HEK293 (cell line): ENCODE results near the gene HES3.

Experiments
- CTCF ChIP-seq: fragments of 450-650 bp; formaldehyde crosslinking; IDR thresholded peaks from 2 replicates; pipeline ENCODE4 v1.5.1; 2016; ENCODE audit warnings: missing biosample characterization, missing genetic modification characterization
- HOXA7 ChIP-seq: sonication (generic); formaldehyde crosslinking; IDR thresholded peaks from 2 replicates; pipeline ENCODE4 v1.8.1; 2022; ENCODE audit warnings: missing genetic modification reagents, borderline replicate concordance
- IKZF3 ChIP-seq: fragments of 450-650 bp; IDR thresholded peaks from 2 replicates; pipeline ENCODE4 v1.5.0; 2018; ENCODE audit warnings: missing biosample characterization, mild to moderate bottlenecking, missing genetic modification characterization, moderate library complexity
- MYNN ChIP-seq: fragments of 450-650 bp; formaldehyde crosslinking; IDR thresholded peaks from 2 replicates; pipeline ENCODE4 v1.5.1; 2016; ENCODE audit warnings: missing biosample characterization, missing genetic modification characterization, borderline replicate concordance
- REST ChIP-seq: fragments of 450-650 bp; formaldehyde crosslinking; IDR thresholded peaks from 2 replicates; pipeline ENCODE4 v1.5.1; 2016; ENCODE audit warnings: missing biosample characterization, missing genetic modification characterization
- TRIM28 ChIP-seq: IDR thresholded peaks from 2 replicates; pipeline ENCODE4 v1.6.1; 2011; ENCODE audit warnings: low read length, control low read depth, borderline replicate concordance
- ZFHX2 ChIP-seq: fragments of 450-650 bp; formaldehyde crosslinking; conservative IDR thresholded peaks from 2 replicates; pipeline ENCODE4 v1.5.1; 2016; ENCODE audit warnings: missing biosample characterization, missing genetic modification characterization
- ZNF121 ChIP-seq: fragments of 450-650 bp; formaldehyde crosslinking; IDR thresholded peaks from 2 replicates; pipeline ENCODE4 v1.5.1; 2016; ENCODE audit warnings: missing biosample characterization, missing genetic modification characterization
- ZNF202 ChIP-seq: fragments of 450-650 bp; formaldehyde crosslinking; IDR thresholded peaks from 2 replicates; pipeline ENCODE4 v1.5.1; 2016; ENCODE audit warnings: missing biosample characterization, missing genetic modification characterization, borderline replicate concordance
- ZNF274 ChIP-seq, 2 experiments: fragments of 200-500 bp in 1 of 2; fragments of 450-650 bp in 1 of 2; sonication (Bioruptor generic) in 1 of 2; formaldehyde crosslinking in 1 of 2; IDR thresholded peaks; 2 replicates each; pipeline versions ENCODE4 v1.5.1 to v1.6.1; 2014 to 2016; ENCODE audit warnings: borderline replicate concordance in 1 of 2, inconsistent platforms in 1 of 2, low read length in 1 of 2, missing biosample characterization in 1 of 2, missing genetic modification characterization in 1 of 2
- ZNF335 ChIP-seq: fragments of 450-650 bp; formaldehyde crosslinking; conservative IDR thresholded peaks from 2 replicates; pipeline ENCODE4 v1.5.1; 2016; ENCODE audit warnings: missing biosample characterization, missing genetic modification characterization
- ZNF513 ChIP-seq: fragments of 450-650 bp; IDR thresholded peaks from 2 replicates; pipeline ENCODE4 v1.5.1; 2018; ENCODE audit warnings: missing biosample characterization, missing genetic modification characterization
- ZNF560 ChIP-seq: fragments of 450-650 bp; formaldehyde crosslinking; IDR thresholded peaks from 2 replicates; pipeline ENCODE4 v1.5.1; 2017; ENCODE audit warnings: missing biosample characterization, missing genetic modification characterization, borderline replicate concordance
- ZNF76 ChIP-seq: fragments of 450-650 bp; formaldehyde crosslinking; IDR thresholded peaks from 2 replicates; pipeline ENCODE4; 2016; ENCODE audit warnings: low read depth, missing biosample characterization, missing genetic modification characterization, borderline replicate concordance

DNA sequence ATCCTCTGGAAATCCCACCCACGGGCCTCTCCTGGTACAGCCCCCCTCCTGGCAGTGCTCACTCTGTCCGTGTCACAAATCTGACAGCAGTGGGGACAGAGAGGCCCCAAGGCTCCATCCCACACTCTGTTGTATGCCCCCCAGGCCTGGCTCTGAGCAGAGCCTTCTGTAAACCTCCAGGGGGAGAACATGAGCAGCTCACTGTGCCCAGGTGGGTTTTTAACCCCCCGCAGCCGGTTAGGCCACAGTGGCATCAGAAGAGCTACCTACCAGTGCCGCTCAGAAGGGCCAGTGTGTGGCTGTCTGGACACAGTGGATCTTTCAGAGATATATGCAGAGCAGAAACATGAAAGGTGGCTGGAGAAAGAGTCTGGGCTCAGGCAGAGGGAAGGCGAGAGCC is 28.9 kb downstream of the HES3 start:
- TF ChIP-seq IKZF3 (tag by site-specific recombination) (no peak), ZNF274 (IDR thresholded peaks at IDR 0.05; ENCODE audit: low read length) (no peak), ZNF274 (tag by site-specific recombination; IDR thresholded peaks at IDR 0.05; ENCODE audit: borderline replicate concordance) (no peak), REST (tag by site-specific recombination) (no peak), MYNN (tag by site-specific recombination) (no peak), ZNF76 (no peak), ZNF335 (no peak), ZNF513 (tag by site-specific recombination) (no peak), ZFHX2 (tag by site-specific recombination) (no peak), CTCF (tag by site-specific recombination) (no peak), ZNF202 (tag by site-specific recombination) (no peak), ZNF121 (no peak), ZNF560 (tag by site-specific recombination) (no peak), TRIM28 (no peak), HOXA7 (no peak)
